Measurements from ENCODE around the gene DDIAS. TPM values are rescaled to one million over a fixed set of nuclear protein-coding genes. Genes with fewer than 3 reads are reported as not detected.

DDIAS gene
- total and polyA plus RNA-seq, 2 donors (not counting 3 experiments of a cell fraction or from before 2014, with no cell fraction given) = 4.5 to 9.2 TPM

- dilution Hi-C loops (cut with MboI; ENCODE audit: extremely low pct_ligation_motif_present, low sequenced_read_pairs) (no loop called here), intact Hi-C loops (cut with micrococcal nuclease) (loop anchor here (1.0 to 10.0 kb wide), 8 partner anchors 21 to 819 kb away; partner anchors contain the start of genes ANKRD42, CCDC90B and RAB30)
- DNase-seq (ENCODE audit: low read depth, low spot score) (peak; percentile 68), FAIRE-seq (peak; percentile 71)
- Histone ChIP-seq H3K9me1 (replicated peaks; ENCODE audit: control insufficient read depth, extremely low read depth, insufficient read depth, low read length) (no peaks in the 10 kb centered on the region), H3K4me3 (replicated peaks in 1 of 3; ENCODE audit: insufficient read depth in 1 of 3, low read depth in 1 of 3, low read length in 3 of 3) (no peak overlapping the region), H3K27me3 (ENCODE audit: control insufficient read depth in 2 of 2, insufficient read depth in 2 of 2, low read length in 2 of 2) (no peaks in the 10 kb centered on the region), H3K36me3 (ENCODE audit: control insufficient read depth in 2 of 2, extremely low read depth in 1 of 2, insufficient read depth in 2 of 2, low read length in 2 of 2) (no peaks in the 10 kb centered on the region), H3K27ac (ENCODE audit: insufficient read depth, low read depth, low read length) (no peak overlapping the region), H3K9ac (replicated peaks; ENCODE audit: extremely low read depth, insufficient read depth, low read length) (peak overlapping the region; percentile 47), H3K4me2 (ENCODE audit: insufficient read depth, low read length) (peak overlapping the region; percentile 77), H3K79me2 (ENCODE audit: control insufficient read depth, insufficient read depth, low read length) (peaks cover 25% of the 10 kb centered on the region), H3K9me3 (replicated peaks; ENCODE audit: control insufficient read depth, insufficient read depth, low read length) (no peaks in the 10 kb centered on the region), H2AFZ (ENCODE audit: low read depth, low read length) (no peak overlapping the region), H4K20me1 (replicated peaks; ENCODE audit: control insufficient read depth, extremely low read depth, insufficient read depth, low read length) (no peaks in the 10 kb centered on the region), H3K4me1 (ENCODE audit: control insufficient read depth, extremely low read depth, insufficient read depth, low read length) (peaks cover 20% of the 10 kb centered on the region)
- POLR2A ChIA-PET = no interaction called here
- TF ChIP-seq JUN (IDR thresholded peaks at IDR 0.05; ENCODE audit: borderline replicate concordance, insufficient read depth, insufficient read length, low read depth) = no peak
- TF ChIP-seq FOS (IDR thresholded peaks at IDR 0.05; ENCODE audit: borderline replicate concordance, insufficient read depth, low read length) = no peak
- no peak for TF ChIP-seq POLR2AphosphoS5 (IDR thresholded peaks at IDR 0.05; ENCODE audit: insufficient read depth, low read depth, low read length)
- no peak for TF ChIP-seq MAX (IDR thresholded peaks at IDR 0.05; ENCODE audit: insufficient read depth, insufficient read length)
- TF ChIP-seq EZH2 (IDR thresholded peaks at IDR 0.05; ENCODE audit: borderline replicate concordance, low read depth, low read length, severe bottlenecking) = no peak
- TF ChIP-seq CTCF (IDR thresholded peaks at IDR 0.05; ENCODE audit: extremely low read depth in 1 of 2, insufficient read depth in 1 of 2, low read depth in 1 of 2, low read length in 2 of 2) = peak; percentile 12 to 25
- CTCF ChIA-PET = interaction anchor here (1.3 to 9.1 kb wide), 2 partner anchors 38 to 343 kb away, joined by 14 to 191 read pairs; no protein-coding TSS in a partner anchor
- no TSS peak for BruUV-seq (replicated peaks)
Observed at GRCh38 chr11:82906236-82906635, 4.7 kb downstream of the DDIAS start.
